Measurements from ENCODE around the gene ZDHHC18. TPM values are rescaled to one million over a fixed set of nuclear protein-coding genes. Genes with fewer than 3 reads are reported as not detected.

ZDHHC18 gene
- total and polyA plus RNA-seq, 3 donors from 2014 or later: 17.9 to 30.7 (median 20.6) TPM

DNA sequence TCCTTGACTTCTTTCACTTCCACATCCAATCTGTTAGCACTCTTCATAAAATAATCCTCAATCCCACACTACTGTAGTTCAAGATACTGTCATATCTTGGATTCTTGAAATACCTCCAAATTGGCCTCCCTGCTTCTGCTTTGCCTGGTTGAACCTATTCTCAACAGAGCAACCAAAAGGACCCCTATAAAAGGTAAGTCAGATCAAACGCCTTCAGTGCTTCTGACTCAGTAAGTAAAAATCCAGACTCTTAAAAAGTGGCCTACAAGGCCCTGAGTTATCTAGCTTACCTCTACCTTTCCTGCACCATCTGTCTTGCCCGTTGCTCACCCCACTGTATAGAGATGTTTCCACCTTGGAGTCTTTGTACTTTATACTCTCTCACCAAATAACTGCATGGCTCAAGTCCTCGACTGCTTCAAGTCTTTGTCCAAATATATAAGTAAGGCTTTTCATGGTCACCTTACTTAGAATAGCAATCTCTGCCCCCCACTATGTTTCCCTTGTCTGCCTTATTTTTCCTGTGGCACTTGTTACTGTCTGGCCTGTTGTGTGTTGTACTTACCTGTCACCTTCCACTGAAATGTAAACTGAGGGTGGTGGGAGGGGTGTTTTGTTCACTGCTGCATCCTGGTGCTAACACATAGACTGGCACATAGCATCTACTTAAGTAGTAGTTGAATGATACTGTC, 43.8 kb upstream of the ZDHHC18 start:
- TF ChIP-seq, protein P1, sequence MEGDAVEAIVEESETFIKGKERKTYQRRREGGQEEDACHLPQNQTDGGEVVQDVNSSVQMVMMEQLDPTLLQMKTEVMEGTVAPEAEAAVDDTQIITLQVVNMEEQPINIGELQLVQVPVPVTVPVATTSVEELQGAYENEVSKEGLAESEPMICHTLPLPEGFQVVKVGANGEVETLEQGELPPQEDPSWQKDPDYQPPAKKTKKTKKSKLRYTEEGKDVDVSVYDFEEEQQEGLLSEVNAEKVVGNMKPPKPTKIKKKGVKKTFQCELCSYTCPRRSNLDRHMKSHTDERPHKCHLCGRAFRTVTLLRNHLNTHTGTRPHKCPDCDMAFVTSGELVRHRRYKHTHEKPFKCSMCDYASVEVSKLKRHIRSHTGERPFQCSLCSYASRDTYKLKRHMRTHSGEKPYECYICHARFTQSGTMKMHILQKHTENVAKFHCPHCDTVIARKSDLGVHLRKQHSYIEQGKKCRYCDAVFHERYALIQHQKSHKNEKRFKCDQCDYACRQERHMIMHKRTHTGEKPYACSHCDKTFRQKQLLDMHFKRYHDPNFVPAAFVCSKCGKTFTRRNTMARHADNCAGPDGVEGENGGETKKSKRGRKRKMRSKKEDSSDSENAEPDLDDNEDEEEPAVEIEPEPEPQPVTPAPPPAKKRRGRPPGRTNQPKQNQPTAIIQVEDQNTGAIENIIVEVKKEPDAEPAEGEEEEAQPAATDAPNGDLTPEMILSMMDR (IDR thresholded peaks at IDR 0.05): no peak
- no peak for TF ChIP-seq POLR2A (IDR thresholded peaks at IDR 0.05)
- Histone ChIP-seq H3K27me3 (no peaks in the 10 kb centered on the region), H3K27ac (peak overlapping the region in 1 of 2 donors; percentile 100), H3K9me3 (no peaks in the 10 kb centered on the region), H3K4me1 (peaks cover 46% of the 10 kb centered on the region), H3K4me3 (no peak overlapping the region), H3K36me3 (ENCODE audit: low read depth, missing control alignments) (peaks cover 4% of the 10 kb centered on the region)
- WGBS, 2 donors: 82% methylated on average over 3 of the region's 3 CpGs
- intact Hi-C loops (cut with DNase I; ENCODE audit: low total_unique reads): no loop called here
- no peak for DNase-seq

DNA sequence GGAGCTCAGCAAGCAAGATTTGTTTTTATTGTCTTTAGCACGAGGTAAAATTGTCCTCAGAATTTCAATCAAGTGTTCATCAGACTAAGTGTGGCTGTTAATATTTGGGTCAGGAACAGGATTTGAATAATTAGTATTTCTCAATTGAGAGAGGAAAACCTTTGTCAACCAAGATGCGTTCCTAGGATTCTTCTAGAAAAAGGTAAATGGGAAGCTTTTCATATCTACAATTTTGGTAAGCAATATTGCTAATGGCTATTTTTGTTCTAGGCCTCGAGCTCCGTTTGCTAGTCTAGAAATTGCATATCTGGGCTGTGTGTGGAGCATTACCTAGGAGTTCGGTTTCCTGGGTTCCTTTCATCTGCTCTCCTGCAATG, 42.9 kb upstream of the ZDHHC18 start:
- peaks cover 50% of the 10 kb centered on the region for H3K4me1 ChIP-seq
- H3K27ac ChIP-seq: peak overlapping the region in 1 of 2 donors; percentile 100
- no peak for DNase-seq
- WGBS, 2 donors: 81 to 89% methylated on average over 5 of the region's 5 CpGs
- H3K27me3 ChIP-seq: no peaks in the 10 kb centered on the region
- no peak overlapping the region for H3K4me3 ChIP-seq
- intact Hi-C loops (cut with DNase I; ENCODE audit: low total_unique reads): no loop called here
- H3K9me3 ChIP-seq: no peaks in the 10 kb centered on the region
- H3K36me3 ChIP-seq (ENCODE audit: low read depth, missing control alignments): peaks cover 4% of the 10 kb centered on the region
- no peak for TF ChIP-seq POLR2A (IDR thresholded peaks at IDR 0.05)
- TF ChIP-seq, protein P1 (IDR thresholded peaks at IDR 0.05): no peak

DNA sequence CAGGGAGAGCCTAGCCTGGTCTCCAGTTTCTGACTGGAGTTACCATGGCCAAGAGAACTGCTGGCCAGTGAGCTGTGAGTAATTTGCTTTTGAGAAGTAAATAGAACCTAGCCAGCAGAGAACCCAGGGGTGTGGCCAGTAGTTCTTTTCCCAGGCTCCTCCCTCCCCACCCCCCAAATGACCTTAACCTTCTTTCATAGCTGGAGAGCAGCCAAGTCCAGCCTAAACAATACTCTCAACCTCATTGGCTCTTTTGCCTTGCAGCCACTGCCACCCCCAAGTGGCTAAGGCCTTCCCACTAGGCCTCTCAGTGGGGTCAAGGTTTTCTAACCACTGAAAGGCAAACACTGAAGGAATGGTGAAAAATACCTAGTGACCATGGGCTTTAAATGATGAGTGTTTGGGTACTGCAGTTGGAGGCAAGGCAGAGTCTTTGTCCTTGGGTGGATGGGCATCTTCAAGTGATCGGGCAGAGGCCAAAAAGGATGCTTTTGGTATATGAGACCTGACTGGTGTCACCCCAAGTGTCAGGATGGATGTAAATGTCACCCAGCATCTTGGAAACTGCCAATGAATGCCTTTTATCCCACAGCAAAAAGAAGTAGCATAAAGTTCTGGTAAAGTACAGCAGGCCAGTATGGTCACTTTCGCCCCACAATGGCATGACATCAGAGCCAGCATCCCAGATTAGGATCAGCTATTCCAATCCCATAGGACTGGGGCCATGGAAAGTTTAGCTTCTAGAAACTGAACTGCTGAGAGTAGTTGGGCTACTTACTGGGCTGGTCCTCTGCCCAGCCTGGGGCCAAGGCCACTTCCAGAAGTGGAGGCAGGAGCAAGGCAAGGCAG, 42.2 kb upstream of the ZDHHC18 start:
- H3K4me3 ChIP-seq: no peak overlapping the region
- DNase-seq: peak; percentile 81
- WGBS, 2 donors: 69 to 71% methylated on average over 2 of the region's 2 CpGs
- H3K4me1 ChIP-seq: peaks cover 53% of the 10 kb centered on the region
- no peaks in the 10 kb centered on the region for H3K27me3 ChIP-seq
- intact Hi-C loops (cut with DNase I; ENCODE audit: low total_unique reads): no loop called here
- TF ChIP-seq, protein P1 (IDR thresholded peaks at IDR 0.05): no peak
- no peak for TF ChIP-seq POLR2A (IDR thresholded peaks at IDR 0.05)
- H3K9me3 ChIP-seq: no peaks in the 10 kb centered on the region
- peak overlapping the region; percentile 35 to 100 for H3K27ac ChIP-seq
- H3K36me3 ChIP-seq (ENCODE audit: low read depth, missing control alignments): peaks cover 4% of the 10 kb centered on the region

DNA sequence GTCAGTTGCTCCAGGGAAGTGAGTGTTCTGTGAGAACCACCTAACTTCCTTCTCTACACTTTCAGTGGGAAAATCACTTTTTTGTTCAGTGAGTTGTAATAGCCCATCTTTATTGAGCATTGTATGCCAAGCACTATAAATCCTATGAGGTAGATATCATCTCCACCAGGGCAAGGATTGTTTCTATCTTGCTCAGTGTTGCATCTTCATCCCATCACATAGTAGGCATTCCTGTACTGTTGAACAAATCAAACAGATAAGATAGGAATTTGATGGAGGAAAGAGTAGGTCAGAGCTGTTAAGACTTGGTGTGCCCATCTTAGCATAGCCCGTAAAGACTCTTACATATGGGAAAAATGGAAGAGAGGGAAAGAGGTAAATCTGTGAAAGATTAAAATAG, 41.6 kb upstream of the ZDHHC18 start:
- peak overlapping the region; percentile 35 to 100 for H3K27ac ChIP-seq
- H3K9me3 ChIP-seq: no peaks in the 10 kb centered on the region
- intact Hi-C loops (cut with DNase I; ENCODE audit: low total_unique reads): loop anchor here (5.0 kb wide), 1 partner anchor 88 kb away; the partner anchor contains the start of gene ARID1A
- DNase-seq: no peak
- TF ChIP-seq POLR2A (IDR thresholded peaks at IDR 0.05): no peak
- TF ChIP-seq, protein P1 (IDR thresholded peaks at IDR 0.05): no peak
- H3K4me1 ChIP-seq: peaks cover 53% of the 10 kb centered on the region
- no peaks in the 10 kb centered on the region for H3K36me3 ChIP-seq (ENCODE audit: low read depth, missing control alignments)
- no peak overlapping the region for H3K4me3 ChIP-seq
- H3K27me3 ChIP-seq: no peaks in the 10 kb centered on the region
- 85 to 86% methylated on average over 1 of the region's 1 CpG for WGBS, 2 donors
